IMR-90 (cell line): ENCODE data around the gene MYO1H. TPM values are rescaled to one million over a fixed set of nuclear protein-coding genes. Genes with fewer than 3 reads are reported as not detected.

Experiments
- ATAC-seq: fragments of 200-7000 bp; cut with Tn5 transposase; 2 replicates; pipeline ENCODE4 v1.9.1; 2020; ENCODE audit warnings: low read depth, mild to moderate bottlenecking, moderate library complexity
- BruUV-seq: library from RNA; stranded (reverse); fragments of 400-500 nt; replicated peaks from 2 replicates; lab custom pipeline; 2021; lab: Mats Ljungman, UMichigan
- CTCF ChIA-PET: fragments of 300-600 bp; formaldehyde crosslinking; extraction: SDS; loops from one replicate; lab custom pipeline; 2021; ENCODE audit warnings: antibody characterized with exemption; lab: Yijun Ruan, JAX
- POLR2A ChIA-PET: fragments of 300-600 bp; sonication (Branson Sonifier 250); formaldehyde crosslinking; loops from one replicate; lab custom pipeline; 2022; ENCODE audit warnings: antibody characterized with exemption; ENCODE audit not compliant: unreplicated experiment; lab: Charles Lee
- DNase-seq: peaks from one replicate; pipeline ENCODE4 v3.0.0; 2013
- H2AFZ ChIP-seq: replicated peaks from 2 replicates; pipeline ENCODE3; 2013; ENCODE audit warnings: low read length, mild to moderate bottlenecking; ENCODE audit not compliant: poor library complexity
- H2AK5ac ChIP-seq: 2 replicates; pipeline ENCODE4 v1.6.1; 2013; ENCODE audit warnings: low read depth, low read length, inconsistent platforms
- H2AK9ac ChIP-seq: replicated peaks from 2 replicates; pipeline ENCODE3; 2013; ENCODE audit warnings: mild to moderate bottlenecking, low read depth, low read length, moderate library complexity; ENCODE audit not compliant: poor library complexity
- H2BK120ac ChIP-seq: 2 replicates; pipeline ENCODE4 v1.6.1; 2013; ENCODE audit warnings: low read depth, low read length, inconsistent platforms
- H2BK15ac ChIP-seq: 3 replicates; pipeline ENCODE4 v1.6.1; 2013; ENCODE audit warnings: low read depth, low read length, inconsistent platforms
- H2BK20ac ChIP-seq: 2 replicates; pipeline ENCODE4 v1.6.1; 2013; ENCODE audit warnings: low read depth, mild to moderate bottlenecking, inconsistent platforms, low read length, moderate library complexity
- H2BK5ac ChIP-seq: 2 replicates; pipeline ENCODE4 v1.6.1; 2013; ENCODE audit warnings: mild to moderate bottlenecking, low read depth, low read length, inconsistent platforms; ENCODE audit not compliant: poor library complexity, severe bottlenecking
- H3K14ac ChIP-seq: replicated peaks from 2 replicates; pipeline ENCODE4 v1.6.1; 2013; ENCODE audit warnings: low read depth, low read length, inconsistent platforms
- H3K18ac ChIP-seq: 2 replicates; pipeline ENCODE4 v1.6.1; 2013; ENCODE audit warnings: low read depth, low read length, control low read depth
- H3K23ac ChIP-seq: 2 replicates; pipeline ENCODE4 v1.6.1; 2013; ENCODE audit warnings: low read depth, low read length, inconsistent platforms
- H3K27ac ChIP-seq: 2 replicates; pipeline ENCODE4 v1.5.1; 2013; ENCODE audit warnings: mild to moderate bottlenecking, control low read depth, low read length; ENCODE audit not compliant: insufficient read depth
- H3K27me3 ChIP-seq: 2 replicates; pipeline ENCODE4 v1.6.1; 2013; ENCODE audit warnings: low read length; ENCODE audit not compliant: control insufficient read depth, insufficient read depth
- H3K36me3 ChIP-seq: 2 replicates; pipeline ENCODE4 v1.6.1; 2013; ENCODE audit warnings: low read length, mixed read lengths; ENCODE audit not compliant: control insufficient read depth, insufficient read depth
- H3K4ac ChIP-seq: 2 replicates; pipeline ENCODE4 v1.6.1; 2013; ENCODE audit warnings: low read depth, low read length, inconsistent platforms
- H3K4me1 ChIP-seq: 2 replicates; pipeline ENCODE4 v1.6.1; 2013; ENCODE audit warnings: low read length, mixed read lengths; ENCODE audit not compliant: control insufficient read depth, insufficient read depth
- H3K4me2 ChIP-seq: 2 replicates; pipeline ENCODE4 v1.6.1; 2013; ENCODE audit warnings: low read depth, mild to moderate bottlenecking, control low read depth, low read length, moderate library complexity
- H3K4me3 ChIP-seq: 2 replicates; pipeline ENCODE4 v1.5.1; 2013; ENCODE audit warnings: low read depth, mild to moderate bottlenecking, control low read depth, low read length, moderate library complexity; ENCODE audit not compliant: insufficient read depth
- H3K56ac ChIP-seq: 2 replicates; pipeline ENCODE4 v1.6.1; 2013; ENCODE audit warnings: low read length, inconsistent platforms; ENCODE audit not compliant: insufficient read depth; ENCODE audit errors: extremely low read depth
- H3K79me1 ChIP-seq, 2 experiments: 2 replicates each; pipeline ENCODE4 v1.6.1; 2013; ENCODE audit warnings: low read length in 2 of 2, inconsistent platforms in 1 of 2, low read depth in 1 of 2
- H3K9ac ChIP-seq: 2 replicates; pipeline ENCODE4 v1.6.1; 2013; ENCODE audit warnings: low read depth, low read length, control low read depth
- H3K9me1 ChIP-seq: 2 replicates; pipeline ENCODE4 v1.6.1; 2013; ENCODE audit warnings: low read length, inconsistent platforms; ENCODE audit not compliant: insufficient read depth
- H3K9me3 ChIP-seq: 2 replicates; pipeline ENCODE4 v1.6.1; 2013; ENCODE audit warnings: low read length; ENCODE audit not compliant: control insufficient read depth, insufficient read depth
- H4K20me1 ChIP-seq: 2 replicates; pipeline ENCODE4 v1.6.1; 2013; ENCODE audit warnings: low read length, inconsistent platforms; ENCODE audit not compliant: insufficient read depth
- H4K5ac ChIP-seq: 2 replicates; pipeline ENCODE4 v1.6.1; 2013; ENCODE audit warnings: mild to moderate bottlenecking, low read depth, low read length, control low read depth
- H4K8ac ChIP-seq, 2 experiments: 2 replicates each; pipeline ENCODE4 v1.6.1; 2013; ENCODE audit warnings: low read depth in 2 of 2, low read length in 2 of 2, control low read depth in 1 of 2, inconsistent platforms in 1 of 2
- H4K91ac ChIP-seq: 2 replicates; pipeline ENCODE4 v1.6.1; 2013; ENCODE audit warnings: low read depth, low read length, inconsistent platforms; ENCODE audit not compliant: insufficient read depth
- CEBPB ChIP-seq: IDR thresholded peaks from 2 replicates; pipeline ENCODE4 v1.6.1; 2012; ENCODE audit warnings: low read depth, low read length, improper control_type of control experiment
- FOS ChIP-seq: fragments of 150-350 bp; IDR thresholded peaks from 2 replicates; pipeline ENCODE4 v1.6.1; 2016; ENCODE audit warnings: low read depth, low read length
- NFE2L2 ChIP-seq: fragments of 150-350 bp; IDR thresholded peaks from 2 replicates; pipeline ENCODE4 v1.6.1; 2016; ENCODE audit warnings: low read depth, mild to moderate bottlenecking, low read length
- WGBS, 2 experiments: methylation state at CpG; one replicate each; pipeline versions ENCODE4 v1.1.5 to v1.1.7; 2013; ENCODE audit warnings: missing lambda C conversion rate in 2 of 2; ENCODE audit not compliant: insufficient read length in 1 of 2; ENCODE audit errors: extremely low coverage in 2 of 2; 5-methylcytosine and 5-hydroxymethylcytosine counted together
- dilution Hi-C: fragments of 300-500 bp; cut with HindIII; formaldehyde crosslinking; loops from one replicate; pipeline ENCODE4 v1.14.3; 2018; ENCODE audit warnings: low sequenced_read_pairs; ENCODE audit not compliant: unreplicated experiment
- in situ Hi-C: fragments of 300-500 bp; cut with MboI; formaldehyde crosslinking; loops from 3 replicates; pipeline ENCODE4 v1.14.3; 2019; ENCODE audit warnings: low sequenced_read_pairs, inconsistent platforms, mixed read lengths
- intact Hi-C: fragments of 100-400 bp; cut with micrococcal nuclease; formaldehyde crosslinking; loops from 2 replicates; pipeline ENCODE4 v1.10.0; 2022
- polyA plus RNA-seq, 3 experiments: library from polyadenylated mRNA; depleted of rRNA; stranded (reverse); fragments of >200 nt; gene quantifications; 2 replicates each; pipeline ENCODE4 v1.2.3, GENCODE V29; 2012; ENCODE audit warnings: low replicate concordance in 1 of 3
- total RNA-seq: library from RNA; depleted of rRNA; stranded (reverse); fragments of >200 nt; gene quantifications from 2 replicates; pipeline ENCODE4 v1.2.3, GENCODE V29; 2012; rRNA removed
- TF ChIP-seq, protein P1 (sequence below): fragments of 150-350 bp; IDR thresholded peaks from 2 replicates; pipeline ENCODE4 v1.6.1; 2017; ENCODE audit warnings: mild to moderate bottlenecking, antibody characterized with exemption, low read length, low read depth

Gene MYO1H
- total and polyA plus RNA-seq, 2 of the 4 experiments (the other 2 are of a cell fraction): not detected

DNA sequence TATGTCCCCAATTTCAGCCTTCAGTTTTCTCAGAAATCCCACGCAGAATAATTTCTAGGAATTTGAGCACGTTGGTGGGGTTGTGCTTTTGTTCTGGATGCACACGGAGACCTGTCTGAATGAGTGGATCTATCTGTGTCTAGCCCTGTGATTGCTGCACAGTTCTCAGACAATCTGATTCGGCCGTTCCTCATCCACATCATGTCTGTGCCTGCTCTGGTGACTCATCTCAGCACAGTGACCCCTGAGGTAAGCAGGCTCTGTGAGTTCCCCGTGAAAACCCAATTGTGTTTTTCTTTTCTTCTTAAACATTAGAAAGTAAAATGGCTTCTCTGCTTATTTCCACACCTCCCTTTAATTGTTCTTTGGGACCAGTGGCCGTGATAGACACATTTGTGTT is 150.0 kb downstream of the MYO1H start:
- H3K9me1 ChIP-seq: no peaks in the 10 kb centered on the region
- no peaks in the 10 kb centered on the region for H3K9me3 ChIP-seq
- in situ Hi-C loops: no loop called here
- no peak overlapping the region; a peak in 1 of 4 replicates for H4K8ac ChIP-seq
- ATAC-seq (peak; percentile 67), DNase-seq (peak; percentile 79)
- H4K5ac ChIP-seq: no peak overlapping the region
- no peak overlapping the region for H2AK5ac ChIP-seq
- H4K91ac ChIP-seq: no peak overlapping the region
- ChIA-PET CTCF (no interaction called here), POLR2A (no interaction called here)
- H2BK5ac ChIP-seq: no peak overlapping the region
- H3K4ac ChIP-seq: no peak overlapping the region
- no peak overlapping the region for H3K18ac ChIP-seq
- H3K27ac ChIP-seq: no peak overlapping the region
- no peak overlapping the region for H3K23ac ChIP-seq
- intact Hi-C loops: loop anchor here (5.0 kb wide), 1 partner anchor 70 kb away; no protein-coding TSS in a partner anchor
- 86% methylated on average over 2 of the region's 7 CpGs; no CpG with 5 or more reads in 1 of the 2 experiments for WGBS, 2 experiments
- H3K36me3 ChIP-seq: peaks cover 41% of the 10 kb centered on the region
- TF ChIP-seq CEBPB (peak; percentile 54), FOS (peak; percentile 42), NFE2L2 (no peak)
- TF ChIP-seq, protein P1, sequence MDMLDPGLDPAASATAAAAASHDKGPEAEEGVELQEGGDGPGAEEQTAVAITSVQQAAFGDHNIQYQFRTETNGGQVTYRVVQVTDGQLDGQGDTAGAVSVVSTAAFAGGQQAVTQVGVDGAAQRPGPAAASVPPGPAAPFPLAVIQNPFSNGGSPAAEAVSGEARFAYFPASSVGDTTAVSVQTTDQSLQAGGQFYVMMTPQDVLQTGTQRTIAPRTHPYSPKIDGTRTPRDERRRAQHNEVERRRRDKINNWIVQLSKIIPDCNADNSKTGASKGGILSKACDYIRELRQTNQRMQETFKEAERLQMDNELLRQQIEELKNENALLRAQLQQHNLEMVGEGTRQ: no peak
- H2AFZ ChIP-seq: no peak overlapping the region
- no peak overlapping the region for H3K14ac ChIP-seq
- no peak overlapping the region for H2BK20ac ChIP-seq
- BruUV-seq: no TSS peak
- no peak overlapping the region for H3K4me2 ChIP-seq
- peaks cover 0 to 5% of the 10 kb centered on the region in 2 experiments; a peak in 1 of 4 replicates for H3K79me1 ChIP-seq
- no peak overlapping the region for H3K9ac ChIP-seq
- no peak overlapping the region for H3K4me3 ChIP-seq
- no peak overlapping the region for H3K56ac ChIP-seq
- no peak overlapping the region for H2AK9ac ChIP-seq
- H4K20me1 ChIP-seq: no peaks in the 10 kb centered on the region
- no peaks in the 10 kb centered on the region for H3K27me3 ChIP-seq
- H2BK120ac ChIP-seq: no peak overlapping the region
- no peaks in the 10 kb centered on the region for H3K4me1 ChIP-seq
- H2BK15ac ChIP-seq: no peak overlapping the region
- dilution Hi-C loops: no loop called here

Other genes with a start within 250 kb of the MYO1H start
- gene ACACB, start 231.3 kb upstream of the MYO1H start, total RNA-seq: 1.1 and 2.0 TPM in 2 replicates
- 1.3 and 2.1 TPM in 2 replicates for gene ACACB, start 231.3 kb upstream of the MYO1H start, polyA plus RNA-seq (2012; rRNA removed)
- not detected in 2 replicates for gene FOXN4, start 38.6 kb upstream of the MYO1H start, total RNA-seq
- not detected in 2 replicates for gene FOXN4, start 38.6 kb upstream of the MYO1H start, polyA plus RNA-seq (2012; rRNA removed)
- gene KCTD10, start 129.4 kb downstream of the MYO1H start, total RNA-seq: 72.1 and 77.2 TPM in 2 replicates
- gene KCTD10, start 129.4 kb downstream of the MYO1H start, polyA plus RNA-seq (2012; rRNA removed): 82.8 and 88.4 TPM in 2 replicates
- gene UBE3B, start 129.7 kb downstream of the MYO1H start, total RNA-seq: 18.8 and 19.4 TPM in 2 replicates
- gene UBE3B, start 129.7 kb downstream of the MYO1H start, polyA plus RNA-seq (2012; rRNA removed): 24.3 and 24.9 TPM in 2 replicates
- 14.2 and 16.5 TPM in 2 replicates for gene MMAB, start 225.6 kb downstream of the MYO1H start, total RNA-seq
- gene MMAB, start 225.6 kb downstream of the MYO1H start, polyA plus RNA-seq (2012; rRNA removed): 16.9 and 17.3 TPM in 2 replicates
- 6.6 and 6.9 TPM in 2 replicates for gene MVK, start 225.9 kb downstream of the MYO1H start, total RNA-seq
- 11.5 and 12.2 TPM in 2 replicates for gene MVK, start 225.9 kb downstream of the MYO1H start, polyA plus RNA-seq (2012; rRNA removed)